HCT116 (cell line): ENCODE measurements around the gene ITPR1. TPM values are rescaled to one million over a fixed set of nuclear protein-coding genes. Genes with fewer than 3 reads are reported as not detected.

Experiments used
- ATAC-seq: fragments of 200-7000 bp; cut with Tn5 transposase; 2 replicates; pipeline ENCODE4 v1.9.1; 2020; ENCODE audit warnings: mild to moderate bottlenecking, moderate library complexity
- BruUV-seq: library from RNA; stranded (reverse); fragments of 400-500 nt; replicated peaks from 2 replicates; lab custom pipeline; 2021; lab: Mats Ljungman, UMichigan
- CTCF ChIA-PET: fragments of 300-600 bp; sonication (Branson Sonifier 250); formaldehyde crosslinking; loops from one replicate; lab custom pipeline; 2021; ENCODE audit warnings: antibody characterized with exemption; lab: Charles Lee
- POLR2A ChIA-PET: fragments of 300-600, 350-600 bp; sonication (Branson Sonifier 250); formaldehyde crosslinking; loops from one replicate; lab custom pipeline; 2021; ENCODE audit warnings: antibody characterized with exemption; lab: Charles Lee
- RAD21 ChIA-PET, 2 experiments: fragments of 300-600 bp; sonication (Branson Sonifier 250); formaldehyde crosslinking; loops; one replicate each; lab custom pipeline; 2023; ENCODE audit warnings: low total read pairs in 2 of 2; ENCODE audit not compliant: uncharacterized antibody in 2 of 2, unreplicated experiment in 2 of 2, low non-redundant PET in 1 of 2; lab: Charles Lee
- DNase-seq: peaks from one replicate; pipeline ENCODE4 v3.0.0-alpha.2; 2010; ENCODE audit warnings: low read depth, low spot score
- H2AFZ ChIP-seq: fragments of 200-600 bp; shearing (Covaris generic), sonication (generic); 2 replicates; pipeline ENCODE4 v1.6.1; 2017; ENCODE audit warnings: low read depth, mixed run types, mixed read lengths, antibody characterized with exemption, low read length; ENCODE audit not compliant: poor library complexity, severe bottlenecking
- H3K27ac ChIP-seq: 2 replicates; pipeline ENCODE4 v1.5.1; 2012; ENCODE audit warnings: low read depth, low read length
- H3K27me3 ChIP-seq: fragments of 200-600 bp; sonication (generic); 2 replicates; pipeline ENCODE4 v1.6.1; 2016; ENCODE audit warnings: mixed run types, low read length, mixed read lengths; ENCODE audit not compliant: insufficient read depth
- H3K36me3 ChIP-seq, 2 experiments: fragments of 200-500 bp in 1 of 2; fragments of 200-600 bp in 1 of 2; sonication (Bioruptor generic) in 1 of 2; sonication (generic) in 1 of 2; 2 replicates each; pipeline versions ENCODE4 v1.5.1 to v1.6.1; 2014 to 2016; ENCODE audit warnings: low read length in 2 of 2, inconsistent platforms in 1 of 2, mixed read lengths in 1 of 2, mixed run types in 1 of 2; ENCODE audit not compliant: insufficient read depth in 2 of 2, control insufficient read depth in 1 of 2
- H3K4me1 ChIP-seq, 2 experiments: fragments of 200-600 bp in 1 of 2; sonication (generic) in 1 of 2; 2 replicates each; pipeline versions ENCODE4 v1.5.1 to v1.6.1; 2012 to 2017; ENCODE audit warnings: low read length in 2 of 2, inconsistent platforms in 1 of 2, mild to moderate bottlenecking in 1 of 2, mixed read lengths in 1 of 2, mixed run types in 1 of 2, moderate library complexity in 1 of 2; ENCODE audit not compliant: insufficient read depth in 2 of 2, control insufficient read depth in 1 of 2
- H3K4me2 ChIP-seq: fragments of 200-600 bp; sonication (generic); 2 replicates; pipeline ENCODE4 v1.6.1; 2017; ENCODE audit warnings: mixed run types, low read length, mixed read lengths
- H3K4me3 ChIP-seq, 2 experiments: fragments of 200-600 bp in 1 of 2; sonication (generic) in 1 of 2; replicated peaks in 1 of 2; 2 replicates each; pipeline ENCODE4 v1.5.1; 2011 to 2016; ENCODE audit warnings: low read length in 2 of 2, control low read depth in 1 of 2, low read depth in 1 of 2, mild to moderate bottlenecking in 1 of 2, mixed read lengths in 1 of 2, mixed run types in 1 of 2
- H3K79me2 ChIP-seq: fragments of 200-600 bp; sonication (generic); 2 replicates; pipeline ENCODE4 v1.6.1; 2017; ENCODE audit warnings: mild to moderate bottlenecking, mixed run types, low read length, moderate library complexity, mixed read lengths; ENCODE audit not compliant: insufficient read depth
- H3K9ac ChIP-seq: fragments of 200-600 bp; sonication (generic); 2 replicates; pipeline ENCODE4 v1.6.1; 2016; ENCODE audit warnings: low read length, mixed read lengths
- H3K9me2 ChIP-seq: fragments of 200-600 bp; sonication (generic), shearing (Covaris generic); 2 replicates; pipeline ENCODE4 v1.6.1; 2017; ENCODE audit warnings: mixed run types, mild to moderate bottlenecking, moderate library complexity; ENCODE audit not compliant: insufficient read depth
- H3K9me3 ChIP-seq, 2 experiments: fragments of 200-500 bp in 1 of 2; fragments of 200-600 bp in 1 of 2; sonication (Bioruptor generic) in 1 of 2; sonication (generic) in 1 of 2; 2 replicates each; pipeline ENCODE4 v1.6.1; 2014 to 2017; ENCODE audit warnings: low read length in 2 of 2, mixed read lengths in 2 of 2, inconsistent platforms in 1 of 2, low read depth in 1 of 2, mild to moderate bottlenecking in 1 of 2, mixed run types in 1 of 2, moderate library complexity in 1 of 2; ENCODE audit not compliant: control insufficient read depth in 1 of 2, insufficient read depth in 1 of 2
- H4K20me1 ChIP-seq: fragments of 200-600 bp; sonication (generic), shearing (Covaris generic); 2 replicates; pipeline ENCODE4 v1.6.1; 2017; ENCODE audit warnings: mixed run types, mild to moderate bottlenecking, moderate library complexity; ENCODE audit not compliant: insufficient read depth
- CBX3 ChIP-seq: IDR thresholded peaks from 2 replicates; pipeline ENCODE4 v1.6.1; 2012; ENCODE audit warnings: low read depth
- CEBPB ChIP-seq: IDR thresholded peaks from 2 replicates; pipeline ENCODE4 v1.6.1; 2012; ENCODE audit warnings: low read depth
- CTCF ChIP-seq, 3 experiments: fragments of 200-600 bp in 1 of 3; sonication (generic) in 1 of 3; IDR thresholded peaks in 2 of 3; conservative IDR thresholded peaks in 1 of 3; 2 replicates each; pipeline ENCODE4 v1.5.1; 2012 to 2017; ENCODE audit warnings: low read depth in 2 of 3, low read length in 2 of 3, antibody characterized with exemption in 1 of 3, borderline replicate concordance in 1 of 3, control low read depth in 1 of 3, mild to moderate bottlenecking in 1 of 3, mixed read lengths in 1 of 3, mixed run types in 1 of 3, moderate library complexity in 1 of 3; ENCODE audit not compliant: insufficient read depth in 1 of 3
- EGR1 ChIP-seq: IDR thresholded peaks from 2 replicates; pipeline ENCODE4 v1.6.1; 2012; ENCODE audit warnings: low read depth
- EZH2phosphoT487 ChIP-seq: fragments of 200-600 bp; IDR thresholded peaks from 2 replicates; pipeline ENCODE4 v1.6.1; 2018; ENCODE audit warnings: antibody characterized with exemption, borderline replicate concordance
- POLR2A ChIP-seq: IDR thresholded peaks from 2 replicates; pipeline ENCODE4 v1.7.0; 2011; ENCODE audit warnings: borderline replicate concordance; ENCODE audit not compliant: insufficient read depth, insufficient read length; ENCODE audit errors: extremely low read depth
- RAD21 ChIP-seq: IDR thresholded peaks from 2 replicates; pipeline ENCODE4 v1.6.1; 2012; ENCODE audit warnings: low read depth, mild to moderate bottlenecking
- SP1 ChIP-seq: IDR thresholded peaks from 2 replicates; pipeline ENCODE4 v1.6.1; 2012; ENCODE audit warnings: low read depth
- SRF ChIP-seq: IDR thresholded peaks from 2 replicates; pipeline ENCODE4 v1.6.1; 2012; ENCODE audit warnings: low read depth
- TCF7L2 ChIP-seq: IDR thresholded peaks from 2 replicates; pipeline ENCODE4 v1.7.0; 2011; ENCODE audit warnings: borderline replicate concordance, inconsistent platforms; ENCODE audit not compliant: insufficient read depth, insufficient read length; ENCODE audit errors: extremely low read depth
- ZBTB33 ChIP-seq: IDR thresholded peaks from 2 replicates; pipeline ENCODE4 v1.6.1; 2011; ENCODE audit warnings: mild to moderate bottlenecking, low read length, moderate library complexity; ENCODE audit not compliant: insufficient replicate concordance; ENCODE audit errors: extremely low read depth
- ZFX ChIP-seq: fragments of 450-650 bp; IDR thresholded peaks from 2 replicates; pipeline ENCODE4 v1.6.1; 2017
- intact Hi-C: fragments of 100-400 bp; cut with micrococcal nuclease; formaldehyde crosslinking; loops from 2 replicates; pipeline ENCODE4 v1.10.0; 2022
- total RNA-seq: library from RNA; stranded (reverse); gene quantifications from one replicate; pipeline ENCODE4 v1.2.1, GENCODE V29; 2021; ENCODE audit not compliant: unreplicated experiment
- TF ChIP-seq, protein P1 (sequence below): IDR thresholded peaks from 2 replicates; pipeline ENCODE4 v1.6.1; 2012; ENCODE audit warnings: low read depth

ITPR1 gene
- total RNA-seq, 1 experiment from 2014 or later, result 9.2 TPM

GRCh38 chr3:4525560-4526223, 32.5 kb downstream of the ITPR1 start:
- no peaks in the 10 kb centered on the region for H3K9me2 ChIP-seq
- H3K4me3 ChIP-seq, result no peak overlapping the region
- no peak overlapping the region for H3K9ac ChIP-seq
- ChIA-PET RAD21 (no interaction called here), CTCF (no interaction called here), POLR2A (no interaction called here)
- no peaks in the 10 kb centered on the region for H3K27me3 ChIP-seq
- H4K20me1 ChIP-seq, result no peaks in the 10 kb centered on the region
- H3K9me3 ChIP-seq, result no peaks in the 10 kb centered on the region
- TF ChIP-seq EGR1 (no peak), ZBTB33 (no peak), RAD21 (no peak), POLR2A (no peak), CBX3 (no peak), TCF7L2 (no peak), ZFX (no peak), CEBPB (no peak), SP1 (no peak), EZH2phosphoT487 (no peak), SRF (no peak), CTCF (IDR thresholded peaks at IDR 0.05 in 2 of 3, conservative IDR thresholded peaks at IDR 0.05 in 1 of 3; ENCODE audit: borderline replicate concordance in 1 of 3, insufficient read depth in 1 of 3, low read depth in 2 of 3, low read length in 2 of 3) (no peak)
- TF ChIP-seq, protein P1, sequence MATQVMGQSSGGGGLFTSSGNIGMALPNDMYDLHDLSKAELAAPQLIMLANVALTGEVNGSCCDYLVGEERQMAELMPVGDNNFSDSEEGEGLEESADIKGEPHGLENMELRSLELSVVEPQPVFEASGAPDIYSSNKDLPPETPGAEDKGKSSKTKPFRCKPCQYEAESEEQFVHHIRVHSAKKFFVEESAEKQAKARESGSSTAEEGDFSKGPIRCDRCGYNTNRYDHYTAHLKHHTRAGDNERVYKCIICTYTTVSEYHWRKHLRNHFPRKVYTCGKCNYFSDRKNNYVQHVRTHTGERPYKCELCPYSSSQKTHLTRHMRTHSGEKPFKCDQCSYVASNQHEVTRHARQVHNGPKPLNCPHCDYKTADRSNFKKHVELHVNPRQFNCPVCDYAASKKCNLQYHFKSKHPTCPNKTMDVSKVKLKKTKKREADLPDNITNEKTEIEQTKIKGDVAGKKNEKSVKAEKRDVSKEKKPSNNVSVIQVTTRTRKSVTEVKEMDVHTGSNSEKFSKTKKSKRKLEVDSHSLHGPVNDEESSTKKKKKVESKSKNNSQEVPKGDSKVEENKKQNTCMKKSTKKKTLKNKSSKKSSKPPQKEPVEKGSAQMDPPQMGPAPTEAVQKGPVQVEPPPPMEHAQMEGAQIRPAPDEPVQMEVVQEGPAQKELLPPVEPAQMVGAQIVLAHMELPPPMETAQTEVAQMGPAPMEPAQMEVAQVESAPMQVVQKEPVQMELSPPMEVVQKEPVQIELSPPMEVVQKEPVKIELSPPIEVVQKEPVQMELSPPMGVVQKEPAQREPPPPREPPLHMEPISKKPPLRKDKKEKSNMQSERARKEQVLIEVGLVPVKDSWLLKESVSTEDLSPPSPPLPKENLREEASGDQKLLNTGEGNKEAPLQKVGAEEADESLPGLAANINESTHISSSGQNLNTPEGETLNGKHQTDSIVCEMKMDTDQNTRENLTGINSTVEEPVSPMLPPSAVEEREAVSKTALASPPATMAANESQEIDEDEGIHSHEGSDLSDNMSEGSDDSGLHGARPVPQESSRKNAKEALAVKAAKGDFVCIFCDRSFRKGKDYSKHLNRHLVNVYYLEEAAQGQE, result no peak
- intact Hi-C loops, result no loop called here
- H3K4me1 ChIP-seq, result no peaks in the 10 kb centered on the region
- no peak overlapping the region for H2AFZ ChIP-seq
- no peak overlapping the region for H3K27ac ChIP-seq
- H3K36me3 ChIP-seq, result no peaks in the 10 kb centered on the region
- DNase-seq, result no peak
- H3K79me2 ChIP-seq, result no peaks in the 10 kb centered on the region
- no peak overlapping the region for H3K4me2 ChIP-seq
- no peak for ATAC-seq
- no TSS peak for BruUV-seq
